Adipose tissue (tissue), 3 donors: ENCODE measurements around the gene FLYWCH1. TPM values are rescaled to one million over a fixed set of nuclear protein-coding genes. Genes with fewer than 3 reads are reported as not detected.

ENCODE experiments used
- H3K27ac ChIP-seq: one replicate; pipeline ENCODE4 v1.5.1; 2013; ENCODE audit warnings: low read depth, low read length
- WGBS, 3 donors: extraction: QIAGEN DNeasy Blood & Tissue Kit; methylation state at CpG; one replicate each; pipeline ENCODE4 v1.1.7; 2013; 5-methylcytosine and 5-hydroxymethylcytosine counted together
- polyA plus RNA-seq, 3 donors: library from polyadenylated mRNA; stranded (reverse); fragments of 200-250 nt; gene quantifications; one replicate each; pipeline ENCODE4 v1.2.3, GENCODE V29; 2013
- donor health status: healthy with polysubstance abuse.
- donor health status: Bipolar disorder and iron deficiency.
- donor health status: healthy.

Gene FLYWCH1
- polyA plus RNA-seq, 3 donors: 8.8 to 23.7 (median 20.9) TPM

- WGBS, 3 donors: 26 to 30% (median 26%) methylated on average over 27 to 28 of the region's 28 CpGs
- H3K27ac ChIP-seq: no peak overlapping the region
Measured at GRCh38 chr16:2962334-2963073, 50.8 kb downstream of the FLYWCH1 start.

- 1 to 3% (median 2%) methylated on average over 24 to 40 of the region's 40 CpGs for WGBS, 3 donors
- H3K27ac ChIP-seq: no peak overlapping the region
Measured at GRCh38 chr16:2963074-2963722, 51.5 kb downstream of the FLYWCH1 start.

GRCh38 chr16:2963723-2964474 lies 52.2 kb downstream of the FLYWCH1 start, which contains the start of gene KREMEN2:
TSS of gene KREMEN2 (plus strand) at chr16:2964275. CDS start at chr16:2964521, 246 bp downstream.
- H3K27ac ChIP-seq: no peak within 1 kb of the TSS
- WGBS, 3 donors: 1% methylated on average over 42 to 60 of the region's 60 CpGs

GRCh38 chr16:2964475-2965336 lies 53.0 kb downstream of the FLYWCH1 start:
- H3K27ac ChIP-seq: no peak overlapping the region
- 1% methylated on average over 52 to 68 of the region's 68 CpGs for WGBS, 3 donors

- H3K27ac ChIP-seq: no peak overlapping the region
- WGBS, 3 donors: 46 to 63% (median 58%) methylated on average over 37 to 39 of the region's 39 CpGs
Measured at GRCh38 chr16:2966043-2966807, 54.5 kb downstream of the FLYWCH1 start.

GRCh38 chr16:2966808-2967191 lies 55.1 kb downstream of the FLYWCH1 start:
- H3K27ac ChIP-seq: no peak overlapping the region
- 0 to 14% (median 8%) methylated on average over 27 to 46 of the region's 46 CpGs for WGBS, 3 donors

GRCh38 chr16:2967211-2967631 lies 55.5 kb downstream of the FLYWCH1 start:
- H3K27ac ChIP-seq: no peak overlapping the region
- 4 to 20% (median 14%) methylated on average over 36 to 51 of the region's 51 CpGs for WGBS, 3 donors

- WGBS, 3 donors: 50 to 58% (median 53%) methylated on average over 31 to 33 of the region's 33 CpGs
- no peak overlapping the region for H3K27ac ChIP-seq
Measured at GRCh38 chr16:2967721-2968161, 56.0 kb downstream of the FLYWCH1 start.

GRCh38 chr16:2968368-2968737 lies 56.6 kb downstream of the FLYWCH1 start:
- no peak overlapping the region for H3K27ac ChIP-seq
- WGBS, 3 donors: 14 to 21% (median 18%) methylated on average over 18 of the region's 18 CpGs

- WGBS, 3 donors: 1% methylated on average over 71 to 98 of the region's 98 CpGs
- H3K27ac ChIP-seq: no peak within 1 kb of the TSS
Measured at GRCh38 chr16:2968738-2969544, 57.2 kb downstream of the FLYWCH1 start, which contains the start of gene PAQR4. TSS of gene PAQR4 (plus strand) at chr16:2969348. CDS start at chr16:2969675, 327 bp downstream.

- 2 to 5% (median 3%) methylated on average over 58 to 83 of the region's 83 CpGs for WGBS, 3 donors
Measured at GRCh38 chr16:2969545-2970521, 58.1 kb downstream of the FLYWCH1 start.

GRCh38 chr16:2970563-2970962 lies 58.8 kb downstream of the FLYWCH1 start:
- no peak overlapping the region for H3K27ac ChIP-seq
- WGBS, 3 donors: 85 to 93% (median 89%) methylated on average over 6 of the region's 6 CpGs

More at GRCh38 chr16:2969545-2970521, 58.1 kb downstream of the FLYWCH1 start:
- no peak overlapping the region for H3K27ac ChIP-seq

- H3K27ac ChIP-seq: no peak overlapping the region
- 94 to 96% (median 96%) methylated on average over 32 to 35 of the region's 35 CpGs for WGBS, 3 donors
Measured at GRCh38 chr16:2971134-2971984, 59.6 kb downstream of the FLYWCH1 start.

GRCh38 chr16:2971985-2972784 lies 60.5 kb downstream of the FLYWCH1 start:
- H3K27ac ChIP-seq: no peak overlapping the region
- WGBS, 3 donors: 73 to 86% (median 78%) methylated on average over 14 to 15 of the region's 15 CpGs
